ENCODE measurements around the gene OR52R1.
"Not testable (repeated sequence)": the region's sequence is repeated elsewhere in the genome, so short reads cannot be mapped to it uniquely, and the experiment has no call there.

Gene OR52R1
- 0 reads per million in 2 donors for total RNA-seq

DNA sequence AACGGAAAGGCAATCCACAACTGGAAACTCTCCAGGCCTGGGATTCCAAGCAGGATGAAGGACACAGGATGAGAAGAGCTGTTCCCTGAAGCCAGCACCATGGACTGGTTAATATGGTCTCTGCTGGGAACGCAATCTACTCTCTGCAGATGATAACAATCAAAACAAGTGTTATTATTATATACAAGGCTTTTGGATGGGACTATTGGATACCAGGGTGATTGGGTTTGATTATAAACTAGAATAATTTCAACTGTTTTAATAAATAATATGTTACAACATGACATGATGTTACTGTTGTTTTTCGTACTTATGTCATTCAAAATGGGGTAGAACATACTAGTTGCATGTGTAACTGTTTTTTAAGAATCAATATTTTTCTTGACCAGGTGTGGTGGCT lies at the start of gene OR52R1:
OR52R1 (minus strand) TSS at position 101 of the 400 bp plus-strand sequence; CDS start at position 101, 0 bp downstream.
- no peak for DNase-seq

GRCh38 chr11:4851033-4851432 lies 46.9 kb upstream of the OR52R1 start:
- no peak for DNase-seq

- DNase-seq = no peak
Measured at GRCh38 chr11:4848908-4849532, 44.8 kb upstream of the OR52R1 start, which contains the start of gene OR51S1. Gene OR51S1 (minus strand): TSS chr11:4849208. CDS start chr11:4849208, 0 bp downstream.

DNA sequence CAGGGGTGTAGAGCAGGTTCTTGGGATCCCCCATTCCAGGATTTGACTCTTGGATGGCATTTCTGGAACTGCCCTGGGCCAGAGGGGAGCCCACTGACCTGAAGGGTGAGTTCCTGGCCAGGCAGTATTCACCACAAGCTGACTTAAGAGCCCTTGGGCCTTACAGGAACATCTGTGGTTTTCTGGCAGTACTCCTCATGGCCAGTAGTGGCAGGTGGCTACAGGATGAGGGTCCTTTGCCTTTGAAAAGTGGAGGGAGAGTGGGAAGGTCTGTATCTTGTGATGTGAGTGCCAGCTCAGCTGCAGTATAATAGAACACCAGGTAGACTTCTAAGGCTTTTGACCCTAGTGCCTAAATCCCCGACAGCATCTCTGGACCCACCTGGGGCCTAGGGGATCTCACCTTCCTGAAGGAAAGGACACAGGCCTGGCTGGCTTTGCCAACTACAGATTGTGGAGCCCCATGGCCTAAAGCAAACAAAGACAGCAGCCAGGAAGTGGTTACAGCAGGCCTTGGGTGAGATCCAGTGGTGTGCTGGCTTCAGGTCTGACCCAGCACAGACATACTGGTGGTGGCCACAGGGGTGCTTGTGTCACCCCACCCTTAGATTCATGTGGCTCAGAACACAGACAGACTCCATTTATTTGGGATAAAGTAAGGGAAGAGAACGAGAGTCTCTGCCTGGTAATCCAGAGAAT lies 35.8 kb upstream of the OR52R1 start:
- DNase-seq = no peak

DNA sequence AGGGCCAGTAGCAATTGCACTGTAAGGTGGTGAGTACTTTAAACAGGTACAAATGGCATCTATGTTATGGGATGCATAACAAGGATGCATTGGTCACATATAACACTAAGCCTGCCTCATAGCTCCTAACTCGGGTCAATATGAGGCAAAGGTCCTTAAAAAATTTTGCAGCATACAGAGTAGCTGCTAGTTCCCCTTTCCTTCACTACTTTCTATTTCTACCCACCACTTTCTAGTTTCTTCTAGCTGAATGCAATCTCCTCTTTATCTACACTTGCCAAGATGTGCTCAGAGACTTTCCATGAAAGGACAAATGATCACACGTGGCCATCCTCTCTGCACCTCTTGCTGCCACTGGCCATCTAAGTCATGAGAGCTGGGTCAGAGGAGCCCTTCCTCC lies 26.7 kb upstream of the OR52R1 start:
- DNase-seq = no peak

- no peak for DNase-seq
Measured at GRCh38 chr11:4830346-4830745, 26.2 kb upstream of the OR52R1 start.

- DNase-seq = no peak
Measured at GRCh38 chr11:4826425-4826824, 22.2 kb upstream of the OR52R1 start.

DNA sequence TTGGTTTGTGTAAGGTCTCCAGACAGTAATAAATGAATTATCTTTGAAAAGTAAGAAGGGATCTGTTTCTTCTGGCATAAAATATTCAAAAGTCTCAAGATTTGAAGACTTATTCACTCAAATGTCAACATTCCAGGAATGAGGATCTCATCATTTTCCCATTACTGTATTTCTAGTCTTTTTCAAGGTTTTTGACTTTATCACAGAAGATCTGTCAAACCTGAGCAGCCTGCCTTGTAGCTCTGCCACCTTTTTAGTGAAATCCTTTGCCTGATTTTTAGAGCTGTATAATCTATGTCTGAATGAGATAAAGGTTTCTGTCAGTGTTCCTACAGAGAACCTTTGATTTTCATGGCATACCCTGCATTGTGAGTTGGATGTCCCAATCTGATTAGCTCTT lies 21.0 kb upstream of the OR52R1 start:
- DNase-seq = no peak

GRCh38 chr11:4821021-4821420 lies 16.8 kb upstream of the OR52R1 start, which contains the start of gene OR51F2:
Gene OR51F2 (plus strand): TSS chr11:4821321. CDS start chr11:4821422, 101 bp downstream.
- DNase-seq = no peak

GRCh38 chr11:4809246-4809645 lies 5.1 kb upstream of the OR52R1 start:
- no peak for DNase-seq

DNA sequence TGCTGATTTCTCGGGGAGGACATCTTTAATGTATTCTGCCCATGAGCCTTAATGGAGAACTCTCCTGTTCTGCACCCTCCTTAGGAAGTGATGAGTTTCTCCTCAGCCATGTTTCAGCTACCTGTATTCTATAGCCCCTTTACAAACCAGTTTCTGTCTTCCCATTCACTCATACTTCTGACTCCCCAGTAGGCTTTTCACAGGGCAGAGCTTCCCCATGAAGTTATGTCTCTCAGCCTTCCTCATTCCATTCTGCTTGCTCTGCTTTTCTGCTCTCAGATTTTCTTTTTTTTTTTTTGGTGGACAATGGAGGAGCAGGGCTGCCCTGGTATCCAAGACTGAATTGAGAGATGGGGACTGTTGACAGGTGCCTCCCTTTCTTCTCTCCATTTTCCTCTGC lies 4.3 kb upstream of the OR52R1 start:
- DNase-seq = no peak

- not testable (repeated sequence) for DNase-seq
Measured at GRCh38 chr11:4801316-4801715, 2.9 kb downstream of the OR52R1 start.

DNA sequence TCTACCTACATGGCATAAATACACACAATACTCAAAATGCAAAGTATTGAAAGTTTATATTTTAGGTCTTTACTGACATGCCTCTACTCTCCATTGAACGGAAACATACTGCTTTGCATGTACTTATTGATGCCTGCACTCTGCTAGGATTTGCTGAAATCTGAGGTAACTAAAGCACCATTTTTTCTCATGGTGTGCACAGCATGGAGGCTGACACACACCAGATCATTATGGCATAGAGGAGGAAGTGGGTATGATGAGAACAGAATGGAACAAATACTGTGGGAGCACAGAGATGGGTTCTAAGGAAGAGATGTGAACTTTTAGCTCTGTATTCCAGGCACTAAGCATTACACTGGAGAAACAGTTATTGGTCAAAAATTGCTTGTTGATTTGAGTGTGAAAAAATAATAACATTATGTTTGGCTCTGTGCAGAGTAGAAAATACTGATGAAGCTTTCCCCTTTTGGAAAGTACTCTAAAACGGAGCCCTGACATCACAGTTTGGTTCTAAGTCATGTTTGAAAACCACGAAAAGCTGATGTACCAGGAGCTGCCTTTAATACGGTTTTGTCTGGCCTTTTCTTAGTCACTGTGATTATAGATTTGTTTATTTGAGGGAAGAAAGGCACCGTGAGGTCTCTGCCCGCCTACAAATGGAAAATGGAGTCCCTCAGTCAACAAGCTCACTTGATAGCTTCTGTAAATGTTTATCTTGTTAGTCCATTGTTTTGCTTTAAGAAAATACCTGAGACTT lies 5.6 kb downstream of the OR52R1 start:
- DNase-seq = no peak

DNA sequence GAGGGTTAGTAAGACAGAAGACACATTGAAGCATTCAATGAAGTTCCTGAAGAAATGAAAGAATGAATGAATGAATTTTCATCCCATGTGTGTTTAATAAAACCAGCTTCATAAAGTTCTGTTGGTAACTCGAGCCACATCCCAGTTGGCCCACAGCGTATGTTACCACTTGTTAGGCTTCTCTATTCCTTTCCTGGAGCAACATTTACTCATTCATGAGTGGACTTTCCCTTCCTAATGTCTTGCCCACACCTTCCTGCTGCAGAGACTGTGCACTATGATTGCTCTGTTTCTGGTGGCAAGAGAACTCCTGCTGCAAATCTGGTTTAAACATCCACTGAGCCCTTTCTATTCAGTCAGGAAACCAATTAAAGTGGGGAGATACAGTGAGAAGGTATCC lies 7.0 kb downstream of the OR52R1 start:
- no peak for DNase-seq

DNA sequence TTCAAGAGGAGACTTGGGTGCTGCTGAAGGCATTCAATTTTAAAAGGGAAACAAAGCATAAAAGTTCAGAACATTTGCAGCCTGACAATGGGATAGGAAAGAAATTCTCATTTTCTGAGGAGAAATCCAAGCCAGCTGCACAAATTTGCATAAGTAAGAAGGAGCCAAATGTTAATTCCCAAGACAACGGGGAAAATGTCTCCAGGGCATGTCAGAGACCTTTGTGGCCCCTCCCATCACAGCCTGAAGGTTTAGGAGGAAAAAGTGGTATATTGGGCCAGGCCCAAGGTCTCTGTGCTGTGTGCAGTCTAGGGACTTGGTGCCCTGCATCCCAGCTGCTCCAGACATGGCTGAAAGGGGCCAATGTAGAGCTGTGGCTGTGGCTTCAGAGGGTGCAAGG lies 21.7 kb downstream of the OR52R1 start:
- DNase-seq = no peak

DNA sequence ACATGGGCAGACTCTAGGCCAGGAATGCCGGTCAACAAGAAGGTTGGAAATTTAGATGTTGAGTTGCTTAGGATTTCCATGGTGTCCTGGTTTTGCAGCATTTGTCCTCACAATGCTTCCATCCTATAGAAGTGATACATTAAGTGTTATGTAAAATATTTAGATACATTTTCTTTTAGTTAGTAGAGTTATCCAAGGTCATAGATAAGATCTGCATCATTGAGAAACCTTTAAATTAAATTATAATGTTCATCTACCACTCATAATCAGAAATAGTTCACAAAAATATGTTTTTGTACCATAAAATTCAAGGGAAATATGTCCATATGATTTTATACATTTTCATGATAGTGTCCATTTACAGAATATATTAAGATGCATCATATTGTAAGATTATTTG lies 34.3 kb downstream of the OR52R1 start, which contains the start of gene OR51F1:
OR51F1 (minus strand) TSS at position 101 of the 400 bp plus-strand sequence; CDS start at position 101, 0 bp downstream.
- no peak for DNase-seq

GRCh38 chr11:4768094-4768493 lies 36.1 kb downstream of the OR52R1 start:
- no peak for DNase-seq

- no peak for DNase-seq
Measured at GRCh38 chr11:4766420-4767043, 37.6 kb downstream of the OR52R1 start.

DNA sequence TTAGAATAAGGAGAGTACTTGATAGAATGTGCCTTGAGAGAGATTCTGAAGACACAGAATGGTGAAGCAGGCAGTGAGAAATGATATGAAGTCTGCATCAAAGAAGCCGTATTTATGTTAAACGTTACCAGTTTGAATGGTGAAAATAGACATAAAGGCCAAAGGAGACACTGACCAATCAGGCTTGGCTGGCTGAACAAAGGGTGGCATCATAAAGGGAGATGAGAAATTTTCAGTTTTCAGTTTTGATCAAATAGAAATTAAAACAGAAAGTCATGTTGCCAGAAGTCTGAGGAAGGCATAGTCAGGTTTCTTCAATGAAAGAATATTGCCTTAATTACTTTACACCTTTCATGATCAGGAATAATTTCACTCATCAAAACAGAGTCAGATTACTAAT lies 41.1 kb downstream of the OR52R1 start:
- DNase-seq = no peak
